Fibroblast of villous mesenchyme (primary cell): ENCODE measurements around the gene VEZT. TPM values are rescaled to one million over a fixed set of nuclear protein-coding genes. Genes with fewer than 3 reads are reported as not detected.

Experiments used
- DNase-seq: peaks from one replicate; pipeline ENCODE4 v3.0.0-alpha.2; 2010; ENCODE audit warnings: low read depth
- H3K4me3 ChIP-seq: 2 replicates; pipeline ENCODE4 v1.5.1; 2011; ENCODE audit warnings: low read depth, mild to moderate bottlenecking, low read length
- total RNA-seq: library from RNA; depleted of rRNA; stranded (reverse); fragments of >200 nt; gene quantifications from 2 replicates; pipeline ENCODE4 v1.2.3, GENCODE V29; 2012
- TF ChIP-seq, protein P1 (sequence below): IDR thresholded peaks from 2 replicates; pipeline ENCODE4 v1.5.1; 2012; ENCODE audit warnings: low read depth, mild to moderate bottlenecking, low read length; ENCODE audit not compliant: insufficient read depth

VEZT gene
- total RNA-seq, 1 donor, result 84.6 TPM

DNA sequence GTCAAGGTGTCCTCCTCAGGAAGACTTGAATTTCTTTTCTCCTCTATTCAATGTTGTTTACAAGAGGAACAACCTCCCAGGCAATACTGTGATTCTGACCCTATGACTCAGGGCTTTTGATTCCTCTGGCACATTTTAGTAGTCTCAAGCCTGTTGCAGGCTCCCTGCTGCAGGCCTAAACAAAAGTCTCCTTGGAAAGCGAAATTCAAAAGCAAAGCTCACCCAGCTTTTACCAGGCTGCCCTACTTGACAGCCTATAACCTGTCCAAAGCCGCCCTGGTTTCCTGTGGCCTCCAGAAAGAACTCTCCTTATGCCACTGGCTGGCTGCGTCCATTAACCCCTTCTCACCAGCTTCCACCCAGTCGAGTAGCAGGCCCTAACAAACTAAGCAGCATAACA is 11.9 kb upstream of the VEZT start:
- DNase-seq, result peak; percentile 89
- H3K4me3 ChIP-seq, result no peak overlapping the region
- TF ChIP-seq, protein P1, sequence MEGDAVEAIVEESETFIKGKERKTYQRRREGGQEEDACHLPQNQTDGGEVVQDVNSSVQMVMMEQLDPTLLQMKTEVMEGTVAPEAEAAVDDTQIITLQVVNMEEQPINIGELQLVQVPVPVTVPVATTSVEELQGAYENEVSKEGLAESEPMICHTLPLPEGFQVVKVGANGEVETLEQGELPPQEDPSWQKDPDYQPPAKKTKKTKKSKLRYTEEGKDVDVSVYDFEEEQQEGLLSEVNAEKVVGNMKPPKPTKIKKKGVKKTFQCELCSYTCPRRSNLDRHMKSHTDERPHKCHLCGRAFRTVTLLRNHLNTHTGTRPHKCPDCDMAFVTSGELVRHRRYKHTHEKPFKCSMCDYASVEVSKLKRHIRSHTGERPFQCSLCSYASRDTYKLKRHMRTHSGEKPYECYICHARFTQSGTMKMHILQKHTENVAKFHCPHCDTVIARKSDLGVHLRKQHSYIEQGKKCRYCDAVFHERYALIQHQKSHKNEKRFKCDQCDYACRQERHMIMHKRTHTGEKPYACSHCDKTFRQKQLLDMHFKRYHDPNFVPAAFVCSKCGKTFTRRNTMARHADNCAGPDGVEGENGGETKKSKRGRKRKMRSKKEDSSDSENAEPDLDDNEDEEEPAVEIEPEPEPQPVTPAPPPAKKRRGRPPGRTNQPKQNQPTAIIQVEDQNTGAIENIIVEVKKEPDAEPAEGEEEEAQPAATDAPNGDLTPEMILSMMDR, result no peak

DNA sequence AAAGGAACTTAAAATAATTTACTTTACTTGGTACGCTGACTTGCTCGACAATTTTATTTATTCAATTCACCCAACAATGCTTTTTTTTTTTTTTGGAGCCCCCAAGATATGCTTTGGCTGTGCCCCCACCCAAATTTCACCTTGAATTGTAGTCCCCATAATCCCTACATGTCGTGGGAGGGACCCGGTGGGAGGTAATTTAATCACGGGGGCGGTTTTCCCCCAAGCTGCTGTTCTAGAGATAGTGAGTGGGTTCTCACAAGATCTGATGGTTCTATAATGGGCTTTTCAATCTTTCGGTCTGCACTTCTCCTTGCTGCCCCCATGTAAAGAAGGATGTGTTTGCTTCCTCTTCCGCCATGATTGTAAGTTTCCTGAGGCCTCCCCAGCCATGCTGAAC is 10.7 kb upstream of the VEZT start:
- no peak for DNase-seq
- H3K4me3 ChIP-seq, result no peak overlapping the region
- TF ChIP-seq, protein P1, result no peak

DNA sequence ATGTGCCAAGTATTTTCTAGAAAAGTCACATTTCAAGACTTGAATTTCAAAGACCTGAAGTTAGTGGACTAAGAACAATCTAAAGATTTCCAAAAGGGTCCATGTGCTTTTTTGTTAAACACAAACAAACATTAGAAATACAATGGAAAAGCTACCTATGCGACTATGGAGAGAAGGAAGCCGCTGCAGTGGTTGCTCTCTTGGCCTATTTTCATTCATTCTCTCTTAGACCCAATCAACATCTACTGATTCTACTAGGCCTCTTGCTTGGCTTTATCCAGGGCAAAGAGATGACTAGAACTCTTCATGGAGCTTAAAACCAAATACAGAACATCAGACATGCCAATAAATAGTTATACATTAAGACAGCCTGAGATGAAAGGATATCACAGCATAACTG is 10.2 kb upstream of the VEZT start:
- H3K4me3 ChIP-seq, result no peak overlapping the region
- no peak for DNase-seq
- TF ChIP-seq, protein P1, result no peak

DNA sequence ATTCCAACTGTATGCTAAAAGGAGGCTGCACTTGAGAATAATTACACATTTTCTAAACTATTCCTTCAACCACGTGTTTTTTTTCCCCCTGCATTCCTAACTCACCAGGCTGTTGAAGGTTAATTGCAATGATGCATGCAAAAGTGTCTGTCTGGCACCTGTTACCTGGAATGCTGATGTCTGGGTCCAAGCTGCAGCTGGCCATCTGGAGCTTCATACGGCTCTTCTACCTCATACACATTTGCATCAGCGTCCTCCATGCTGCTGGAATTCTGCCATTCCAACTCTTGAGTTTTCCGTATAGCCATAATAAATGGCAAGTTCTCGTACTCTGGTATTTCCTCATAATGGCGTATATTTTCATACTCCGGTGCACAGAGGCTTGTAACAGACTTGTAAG is 8.9 kb upstream of the VEZT start:
- TF ChIP-seq, protein P1, result no peak
- no peak for DNase-seq
- no peak overlapping the region for H3K4me3 ChIP-seq

DNA sequence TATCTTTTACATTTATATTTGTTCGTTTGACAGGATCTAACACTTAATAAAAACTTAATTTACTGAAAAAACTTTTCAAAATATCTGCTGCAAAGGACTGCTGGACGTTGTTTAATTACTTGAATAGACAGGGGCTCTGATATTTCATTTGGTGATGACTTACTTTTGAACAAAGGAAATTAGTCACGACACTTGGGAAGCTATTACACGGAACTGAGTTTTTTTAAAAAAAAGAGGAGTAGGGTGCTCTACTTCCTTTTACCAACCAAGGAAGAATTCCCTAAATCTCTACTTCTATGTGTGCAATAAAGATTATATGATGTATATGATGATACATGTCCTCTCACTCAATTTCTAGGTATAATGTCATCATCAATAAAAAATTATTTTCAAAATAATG is 5.0 kb upstream of the VEZT start:
- no peak for DNase-seq
- TF ChIP-seq, protein P1, result no peak
- H3K4me3 ChIP-seq, result no peak overlapping the region

DNA sequence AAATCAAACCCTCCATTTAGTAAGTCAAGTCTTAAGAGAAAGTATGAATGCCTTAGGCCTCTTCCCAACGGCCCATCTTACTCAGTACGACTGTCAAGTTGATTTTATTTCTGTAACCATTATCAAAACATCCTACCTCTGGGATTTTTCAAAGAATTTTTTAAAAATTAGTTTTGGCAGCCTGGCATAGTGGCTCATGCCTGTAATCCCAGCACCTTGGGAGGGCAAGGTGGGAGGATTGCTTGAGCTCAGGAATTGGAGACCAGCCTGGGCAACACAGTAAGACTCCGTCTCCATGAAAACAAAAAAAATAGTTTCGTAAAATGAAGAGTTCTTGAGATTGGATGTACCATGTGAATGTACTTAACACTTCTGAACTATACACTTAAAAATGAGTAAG is 4.5 kb upstream of the VEZT start:
- TF ChIP-seq, protein P1, result no peak
- no peak for DNase-seq
- H3K4me3 ChIP-seq, result no peak overlapping the region

DNA sequence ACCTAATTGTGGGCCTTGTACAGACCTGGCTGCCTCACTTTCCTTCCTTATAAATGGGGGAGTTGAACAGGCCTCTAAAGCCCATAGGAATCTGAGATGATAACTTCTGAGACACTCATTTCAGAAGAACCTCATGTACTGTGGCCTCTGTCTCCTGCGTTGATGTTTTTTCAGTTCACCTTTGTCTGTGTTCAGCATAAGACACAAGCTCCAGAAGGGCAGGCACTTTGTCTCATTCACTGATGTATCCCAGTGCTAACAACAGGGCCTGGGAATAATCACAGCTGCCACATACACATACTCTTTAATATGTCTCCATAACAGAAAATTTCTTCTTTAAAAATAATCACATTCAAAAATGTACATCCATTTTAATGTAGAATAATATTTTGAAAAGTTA is 3.7 kb upstream of the VEZT start:
- TF ChIP-seq, protein P1, result no peak
- DNase-seq, result no peak
- H3K4me3 ChIP-seq, result no peak overlapping the region
